ENCODE results near the gene PODN.

Gene PODN

GRCh38 chr1:53050310-53050709, 11.7 kb upstream of the PODN start:
- no peak for DNase-seq (ENCODE audit: low read depth in 2 of 2)

DNA sequence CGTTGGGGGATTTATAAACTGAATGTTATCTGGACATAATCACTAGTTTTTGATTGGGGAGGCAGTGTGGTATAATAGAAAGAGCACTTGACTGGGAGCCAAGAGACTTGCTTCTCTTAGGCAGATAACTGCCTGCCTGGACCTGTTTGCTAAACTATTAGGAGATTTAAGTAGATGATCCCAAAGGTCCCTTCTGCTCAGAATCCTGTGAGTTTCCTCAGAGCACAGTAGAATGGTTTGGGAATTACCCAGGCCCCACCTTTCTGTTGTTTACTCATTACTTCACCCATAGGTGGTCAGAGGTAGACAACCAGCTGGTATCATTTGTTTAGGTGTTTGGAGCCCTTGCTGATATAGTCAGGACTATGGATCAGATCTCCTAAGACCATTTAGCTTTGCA, 10.3 kb upstream of the PODN start:
- no peak for DNase-seq (ENCODE audit: low read depth in 2 of 2)

GRCh38 chr1:53057127-53057526, 4.9 kb upstream of the PODN start:
- peak in 1 of 2 experiments; percentile 42 for DNase-seq (ENCODE audit: low read depth in 2 of 2)

GRCh38 chr1:53060579-53060978, 1.4 kb upstream of the PODN start:
- DNase-seq (ENCODE audit: low read depth in 2 of 2), result peak; percentile 60 to 64

DNA sequence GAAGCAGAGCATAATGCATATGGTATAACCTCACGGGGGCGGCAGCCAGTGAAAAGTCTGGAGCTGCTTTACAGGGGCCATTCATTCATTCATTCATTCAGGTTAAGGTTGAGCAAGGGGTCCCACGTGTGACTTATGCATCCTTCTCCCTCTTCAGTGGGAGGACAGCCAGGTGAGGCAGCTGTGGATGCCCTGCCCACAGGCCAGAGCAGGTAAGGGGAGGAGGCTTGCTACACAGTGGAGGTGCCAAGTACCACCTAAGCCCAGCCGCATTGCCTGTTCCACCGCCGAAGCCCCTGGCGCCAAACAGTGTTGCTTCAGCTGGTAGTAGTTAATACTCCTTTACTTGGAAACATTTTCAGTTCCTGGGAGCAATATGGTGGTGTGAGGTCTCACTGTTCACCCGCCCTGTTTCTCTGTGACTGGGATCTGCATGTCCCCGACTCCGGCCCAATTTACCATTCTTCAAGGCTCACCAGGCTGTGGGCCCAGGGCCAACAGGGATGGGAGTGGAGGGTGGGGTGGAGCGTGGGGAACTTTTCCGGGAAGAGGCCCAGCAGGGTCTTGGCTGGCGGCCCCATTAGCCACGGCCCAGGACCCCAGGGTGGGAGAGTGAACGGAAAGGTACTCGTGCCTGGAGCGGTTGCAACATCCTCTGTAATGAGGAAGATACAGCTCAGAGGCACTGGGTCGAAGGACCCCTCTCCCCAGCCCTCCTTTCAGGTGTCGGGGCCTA, 722 bp upstream of the PODN start:
- DNase-seq (ENCODE audit: low read depth in 2 of 2), result no peak

GRCh38 chr1:53062708-53063591, 937 bp downstream of the PODN start:
- no peak for DNase-seq (ENCODE audit: low read depth in 2 of 2)

DNA sequence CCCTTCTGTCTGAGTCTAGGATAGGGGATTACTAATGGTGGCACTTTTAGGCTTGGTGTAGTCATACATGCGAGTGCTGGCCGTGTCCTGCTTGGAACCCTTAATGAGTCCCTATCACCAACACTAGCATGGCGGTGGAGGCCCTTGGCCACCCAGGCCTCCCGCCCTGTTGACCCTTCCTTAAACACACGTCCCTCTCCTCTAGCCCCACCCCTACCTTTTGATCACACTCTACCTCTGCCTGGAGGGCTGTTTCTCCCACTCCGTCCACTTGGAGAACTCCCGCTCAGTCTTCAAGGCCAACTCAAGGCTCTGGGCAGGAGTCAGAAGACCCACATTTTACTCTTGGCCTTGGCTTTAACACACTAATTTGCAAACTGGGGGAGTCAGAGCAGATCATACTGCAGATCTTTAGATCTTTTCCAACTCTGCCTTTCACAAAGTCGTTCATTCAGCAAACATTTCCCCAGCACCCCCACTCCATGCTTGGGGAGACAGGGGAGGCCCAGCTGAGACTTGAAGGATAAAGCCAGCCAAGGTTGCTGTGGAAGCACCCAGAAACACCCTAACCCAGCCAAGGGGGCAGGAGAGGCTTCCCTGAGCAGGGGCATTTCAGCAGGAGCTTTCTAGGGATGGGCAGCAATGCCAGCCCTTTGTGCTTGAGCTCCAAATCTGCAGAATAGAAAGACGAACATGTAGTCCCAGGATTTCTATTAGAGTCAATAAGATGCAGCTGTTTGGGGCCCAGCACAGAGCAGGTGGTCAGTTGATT, 1.9 kb downstream of the PODN start:
- DNase-seq (ENCODE audit: low read depth in 2 of 2), result no peak

- DNase-seq (ENCODE audit: low read depth in 2 of 2), result no peak
Measured at GRCh38 chr1:53065391-53065790, 3.4 kb downstream of the PODN start.

GRCh38 chr1:53066488-53066887, 4.5 kb downstream of the PODN start:
- DNase-seq (ENCODE audit: low read depth in 2 of 2), result no peak

DNA sequence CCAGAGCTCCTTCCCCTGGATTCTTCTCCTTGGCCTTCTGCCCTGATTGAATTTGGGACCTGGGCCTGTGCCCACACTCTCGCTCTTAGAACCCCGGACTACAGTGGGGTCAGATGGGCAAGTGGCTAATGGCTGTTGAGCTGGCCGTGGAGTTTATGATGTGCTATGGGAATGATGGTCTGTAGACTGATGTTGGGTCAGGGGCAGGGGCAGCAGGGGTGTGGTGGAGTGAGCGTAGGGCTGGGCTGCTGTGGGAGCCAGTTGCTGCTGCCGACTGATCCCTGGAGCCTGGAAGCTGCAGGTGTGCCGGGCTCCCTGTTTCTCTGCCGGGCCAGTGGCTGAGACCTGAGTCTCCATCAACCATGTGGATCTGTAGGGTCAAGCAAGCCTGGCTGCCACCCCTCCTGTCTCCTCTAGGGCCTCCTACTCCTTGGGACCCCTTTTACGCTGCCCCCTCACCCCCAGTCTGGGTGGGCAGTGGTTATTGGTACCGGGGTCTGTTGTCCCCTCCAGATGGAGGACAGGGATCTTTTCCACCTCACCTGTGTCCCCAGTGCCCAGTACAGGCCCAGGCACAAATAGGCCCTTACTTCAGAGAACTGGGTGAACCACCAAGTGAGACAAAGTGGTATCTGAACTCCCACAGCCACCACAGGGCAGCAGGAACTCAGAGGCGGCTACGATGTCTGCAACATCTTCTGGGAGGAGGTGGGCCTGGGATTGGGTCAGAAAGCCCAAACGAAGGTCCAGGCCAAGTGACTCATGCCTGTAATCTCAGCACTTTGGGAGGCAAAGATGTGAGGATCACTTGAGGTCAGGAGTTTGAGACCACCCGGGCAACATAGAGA, 5.1 kb downstream of the PODN start:
- no peak for DNase-seq (ENCODE audit: low read depth in 2 of 2)

DNA sequence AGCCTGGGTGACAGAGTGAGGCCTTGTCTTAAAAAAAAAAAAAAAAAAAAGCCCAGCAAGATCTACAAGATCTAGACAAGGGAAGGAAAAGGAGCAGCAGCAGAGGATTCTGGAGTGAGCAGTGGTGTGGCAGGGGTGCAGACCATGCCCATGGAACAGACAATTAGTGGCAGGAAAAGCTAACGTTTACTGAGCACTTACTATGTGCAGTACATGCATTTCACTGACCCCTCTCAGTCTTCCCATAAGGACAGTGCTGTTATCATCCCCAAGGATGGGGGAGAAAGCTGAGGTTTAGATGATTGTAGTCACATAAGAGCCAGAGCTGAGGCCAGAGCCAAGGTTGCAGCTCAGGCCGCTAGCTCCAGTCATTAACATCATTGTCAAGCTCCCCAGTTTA, 5.9 kb downstream of the PODN start:
- no peak for DNase-seq (ENCODE audit: low read depth in 2 of 2)

GRCh38 chr1:53068314-53069099, 6.5 kb downstream of the PODN start:
- DNase-seq (ENCODE audit: low read depth in 2 of 2), result no peak

- no peak for DNase-seq (ENCODE audit: low read depth in 2 of 2)
Measured at GRCh38 chr1:53069265-53069662, 7.3 kb downstream of the PODN start.

GRCh38 chr1:53069663-53070327, 7.8 kb downstream of the PODN start:
- DNase-seq (ENCODE audit: low read depth in 2 of 2), result no peak

DNA sequence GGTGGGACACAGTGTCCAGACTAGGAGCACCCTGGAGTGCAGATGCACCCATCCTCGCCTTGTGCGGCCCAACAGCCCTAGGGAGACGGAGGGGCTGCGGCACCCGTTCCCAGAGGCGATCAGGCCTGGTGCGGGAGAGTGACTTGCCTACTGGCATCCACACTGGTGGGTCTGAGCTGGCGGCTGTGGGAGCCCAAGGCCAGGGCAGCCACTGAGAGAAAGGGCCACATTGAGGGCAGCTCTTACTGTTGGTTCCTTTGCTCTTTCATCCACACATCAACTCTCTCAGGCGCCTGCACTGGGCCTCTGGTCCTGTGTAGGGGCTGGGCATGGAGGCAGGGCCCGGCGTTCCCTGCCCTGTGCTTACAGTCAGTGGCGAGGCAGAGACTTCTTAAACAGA, 8.6 kb downstream of the PODN start:
- no peak for DNase-seq (ENCODE audit: low read depth in 2 of 2)

GRCh38 chr1:53071167-53071865, 9.3 kb downstream of the PODN start:
- no peak for DNase-seq (ENCODE audit: low read depth in 2 of 2)

- DNase-seq (ENCODE audit: low read depth in 2 of 2), result no peak
Measured at GRCh38 chr1:53071915-53072314, 9.9 kb downstream of the PODN start.

- DNase-seq (ENCODE audit: low read depth in 2 of 2), result no peak
Measured at GRCh38 chr1:53073287-53073686, 11.3 kb downstream of the PODN start.

DNA sequence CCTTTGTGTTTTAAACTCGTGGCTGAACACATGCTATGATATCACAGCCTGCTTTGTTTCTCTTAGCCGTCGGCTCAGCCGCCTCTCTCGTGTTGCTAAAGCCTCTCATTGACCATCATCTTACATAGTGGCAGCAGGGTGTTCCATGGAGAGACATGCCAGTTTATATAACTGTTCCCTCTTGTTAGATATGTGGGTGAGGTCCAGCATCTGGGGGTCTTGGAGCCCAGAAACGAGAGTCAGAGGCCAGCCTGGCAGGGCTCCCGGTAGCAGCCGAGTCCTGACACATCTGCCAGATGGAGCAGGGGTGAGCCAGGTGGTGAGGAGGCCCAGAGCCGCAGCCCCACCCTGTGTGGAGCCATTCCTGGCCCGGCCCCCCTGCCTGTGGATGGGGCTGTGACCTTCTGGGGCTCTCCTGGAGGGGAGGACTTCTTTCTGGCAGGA, 11.9 kb downstream of the PODN start:
- no peak for DNase-seq (ENCODE audit: low read depth in 2 of 2)

Measured in fibroblast of skin of left biceps (primary cell).